Measurements from ENCODE around the gene CAMK1G.

CAMK1G gene

GRCh38 chr1:209634005-209634737, 50.7 kb downstream of the CAMK1G start:
- no peak overlapping the region for H3K27ac ChIP-seq (ENCODE audit: low read length)
- H3K4me3 ChIP-seq (ENCODE audit: low read length): no peak overlapping the region
- H3K4me1 ChIP-seq (ENCODE audit: control insufficient read depth, low read depth, low read length): peaks cover 13% of the 10 kb centered on the region
- H3K9me3 ChIP-seq (ENCODE audit: control insufficient read depth, low read depth, low read length): no peaks in the 10 kb centered on the region
- no peaks in the 10 kb centered on the region for H3K27me3 ChIP-seq (ENCODE audit: control insufficient read depth, insufficient read depth, low read length)
- no peak overlapping the region for H3K9ac ChIP-seq (ENCODE audit: low read length)
- H3K36me3 ChIP-seq (ENCODE audit: control insufficient read depth, low read depth, low read length): no peaks in the 10 kb centered on the region

- H3K27me3 ChIP-seq (ENCODE audit: control insufficient read depth, insufficient read depth, low read length): no peaks in the 10 kb centered on the region
- H3K4me1 ChIP-seq (ENCODE audit: control insufficient read depth, low read depth, low read length): peaks cover 1% of the 10 kb centered on the region
- no peak overlapping the region for H3K9ac ChIP-seq (ENCODE audit: low read length)
- no peak overlapping the region for H3K27ac ChIP-seq (ENCODE audit: low read length)
- no peak overlapping the region for H3K4me3 ChIP-seq (ENCODE audit: low read length)
- H3K9me3 ChIP-seq (ENCODE audit: control insufficient read depth, low read depth, low read length): no peaks in the 10 kb centered on the region
- H3K36me3 ChIP-seq (ENCODE audit: control insufficient read depth, low read depth, low read length): no peaks in the 10 kb centered on the region
Measured at GRCh38 chr1:209635850-209636249, 52.3 kb downstream of the CAMK1G start.

- H3K9me3 ChIP-seq (ENCODE audit: control insufficient read depth, low read depth, low read length): no peaks in the 10 kb centered on the region
Measured at GRCh38 chr1:209641832-209642172, 58.3 kb downstream of the CAMK1G start.

GRCh38 chr1:209642816-209643215, 59.3 kb downstream of the CAMK1G start:
- Histone ChIP-seq H3K36me3 (ENCODE audit: control insufficient read depth, low read depth, low read length) (no peaks in the 10 kb centered on the region), H3K9ac (ENCODE audit: low read length) (no peak overlapping the region), H3K4me1 (ENCODE audit: control insufficient read depth, low read depth, low read length) (no peaks in the 10 kb centered on the region), H3K4me3 (ENCODE audit: low read length) (no peak overlapping the region), H3K9me3 (ENCODE audit: control insufficient read depth, low read depth, low read length) (no peaks in the 10 kb centered on the region), H3K27ac (ENCODE audit: low read length) (no peak overlapping the region), H3K27me3 (ENCODE audit: control insufficient read depth, insufficient read depth, low read length) (no peaks in the 10 kb centered on the region)

More at GRCh38 chr1:209641832-209642172, 58.3 kb downstream of the CAMK1G start:
- H3K36me3 ChIP-seq (ENCODE audit: control insufficient read depth, low read depth, low read length): no peaks in the 10 kb centered on the region
- no peak overlapping the region for H3K9ac ChIP-seq (ENCODE audit: low read length)
- no peaks in the 10 kb centered on the region for H3K4me1 ChIP-seq (ENCODE audit: control insufficient read depth, low read depth, low read length)
- no peak overlapping the region for H3K27ac ChIP-seq (ENCODE audit: low read length)
- H3K4me3 ChIP-seq (ENCODE audit: low read length): no peak overlapping the region
- no peaks in the 10 kb centered on the region for H3K27me3 ChIP-seq (ENCODE audit: control insufficient read depth, insufficient read depth, low read length)

- Histone ChIP-seq H3K9ac (ENCODE audit: low read length) (no peak overlapping the region), H3K4me1 (ENCODE audit: control insufficient read depth, low read depth, low read length) (no peaks in the 10 kb centered on the region), H3K27ac (ENCODE audit: low read length) (no peak overlapping the region), H3K9me3 (ENCODE audit: control insufficient read depth, low read depth, low read length) (no peaks in the 10 kb centered on the region), H3K27me3 (ENCODE audit: control insufficient read depth, insufficient read depth, low read length) (no peaks in the 10 kb centered on the region), H3K36me3 (ENCODE audit: control insufficient read depth, low read depth, low read length) (no peaks in the 10 kb centered on the region), H3K4me3 (ENCODE audit: low read length) (no peak overlapping the region)
Measured at GRCh38 chr1:209643285-209644020, 59.9 kb downstream of the CAMK1G start.

- Histone ChIP-seq H3K27me3 (ENCODE audit: control insufficient read depth, insufficient read depth, low read length) (no peaks in the 10 kb centered on the region), H3K4me1 (ENCODE audit: control insufficient read depth, low read depth, low read length) (no peaks in the 10 kb centered on the region), H3K27ac (ENCODE audit: low read length) (no peak overlapping the region), H3K9ac (ENCODE audit: low read length) (no peak overlapping the region), H3K36me3 (ENCODE audit: control insufficient read depth, low read depth, low read length) (no peaks in the 10 kb centered on the region), H3K9me3 (ENCODE audit: control insufficient read depth, low read depth, low read length) (no peaks in the 10 kb centered on the region), H3K4me3 (ENCODE audit: low read length) (no peak overlapping the region)
Measured at GRCh38 chr1:209645574-209646452, 62.3 kb downstream of the CAMK1G start.

GRCh38 chr1:209646558-209646957, 63.0 kb downstream of the CAMK1G start:
- no peaks in the 10 kb centered on the region for H3K27me3 ChIP-seq (ENCODE audit: control insufficient read depth, insufficient read depth, low read length)
- H3K4me3 ChIP-seq (ENCODE audit: low read length): no peak overlapping the region
- no peaks in the 10 kb centered on the region for H3K36me3 ChIP-seq (ENCODE audit: control insufficient read depth, low read depth, low read length)
- no peak overlapping the region for H3K27ac ChIP-seq (ENCODE audit: low read length)
- H3K4me1 ChIP-seq (ENCODE audit: control insufficient read depth, low read depth, low read length): no peaks in the 10 kb centered on the region
- no peak overlapping the region for H3K9ac ChIP-seq (ENCODE audit: low read length)
- no peaks in the 10 kb centered on the region for H3K9me3 ChIP-seq (ENCODE audit: control insufficient read depth, low read depth, low read length)

GRCh38 chr1:209647156-209647555, 63.6 kb downstream of the CAMK1G start:
- Histone ChIP-seq H3K9ac (ENCODE audit: low read length) (no peak overlapping the region), H3K4me1 (ENCODE audit: control insufficient read depth, low read depth, low read length) (no peaks in the 10 kb centered on the region)

GRCh38 chr1:209648346-209648745, 64.8 kb downstream of the CAMK1G start:
- no peak overlapping the region for H3K27ac ChIP-seq (ENCODE audit: low read length)
- H3K4me3 ChIP-seq (ENCODE audit: low read length): no peak overlapping the region
- peaks cover 10% of the 10 kb centered on the region for H3K4me1 ChIP-seq (ENCODE audit: control insufficient read depth, low read depth, low read length)
- no peak overlapping the region for H3K9ac ChIP-seq (ENCODE audit: low read length)
- H3K27me3 ChIP-seq (ENCODE audit: control insufficient read depth, insufficient read depth, low read length): no peaks in the 10 kb centered on the region
- H3K9me3 ChIP-seq (ENCODE audit: control insufficient read depth, low read depth, low read length): no peaks in the 10 kb centered on the region
- H3K36me3 ChIP-seq (ENCODE audit: control insufficient read depth, low read depth, low read length): no peaks in the 10 kb centered on the region

More at GRCh38 chr1:209647156-209647555, 63.6 kb downstream of the CAMK1G start:
- Histone ChIP-seq H3K36me3 (ENCODE audit: control insufficient read depth, low read depth, low read length) (no peaks in the 10 kb centered on the region), H3K27ac (ENCODE audit: low read length) (no peak overlapping the region), H3K9me3 (ENCODE audit: control insufficient read depth, low read depth, low read length) (no peaks in the 10 kb centered on the region), H3K27me3 (ENCODE audit: control insufficient read depth, insufficient read depth, low read length) (no peaks in the 10 kb centered on the region), H3K4me3 (ENCODE audit: low read length) (no peak overlapping the region)

GRCh38 chr1:209648931-209649776, 65.6 kb downstream of the CAMK1G start:
- Histone ChIP-seq H3K4me1 (ENCODE audit: control insufficient read depth, low read depth, low read length) (peaks cover 16% of the 10 kb centered on the region), H3K9ac (ENCODE audit: low read length) (no peak overlapping the region), H3K4me3 (ENCODE audit: low read length) (no peak overlapping the region)

GRCh38 chr1:209650454-209650853, 66.9 kb downstream of the CAMK1G start:
- H3K9ac ChIP-seq (ENCODE audit: low read length): no peak overlapping the region
- no peak overlapping the region for H3K27ac ChIP-seq (ENCODE audit: low read length)
- H3K4me3 ChIP-seq (ENCODE audit: low read length): no peak overlapping the region
- H3K36me3 ChIP-seq (ENCODE audit: control insufficient read depth, low read depth, low read length): no peaks in the 10 kb centered on the region
- H3K27me3 ChIP-seq (ENCODE audit: control insufficient read depth, insufficient read depth, low read length): no peaks in the 10 kb centered on the region
- H3K9me3 ChIP-seq (ENCODE audit: control insufficient read depth, low read depth, low read length): no peaks in the 10 kb centered on the region
- peaks cover 16% of the 10 kb centered on the region for H3K4me1 ChIP-seq (ENCODE audit: control insufficient read depth, low read depth, low read length)

More at GRCh38 chr1:209648931-209649776, 65.6 kb downstream of the CAMK1G start:
- Histone ChIP-seq H3K27ac (ENCODE audit: low read length) (no peak overlapping the region), H3K9me3 (ENCODE audit: control insufficient read depth, low read depth, low read length) (no peaks in the 10 kb centered on the region), H3K27me3 (ENCODE audit: control insufficient read depth, insufficient read depth, low read length) (no peaks in the 10 kb centered on the region), H3K36me3 (ENCODE audit: control insufficient read depth, low read depth, low read length) (no peaks in the 10 kb centered on the region)
